Measurements from ENCODE around the gene HPGD. TPM values are rescaled to one million over a fixed set of nuclear protein-coding genes. Genes with fewer than 3 reads are reported as not detected.

HPGD gene
- total and polyA plus RNA-seq, 9 of the 15 experiments (the other 6 are each of a cell fraction or from before 2014, with no cell fraction given) = 2.3 to 8.6 (median 4.8) TPM

- TF ChIP-seq CGGBP1 (CRISPR knock-in tag; IDR thresholded peaks at IDR 0.05) (no peak), RBM17 (IDR thresholded peaks at IDR 0.05; ENCODE audit: borderline replicate concordance, low read depth, low read length) (no peak), E2F6 (IDR thresholded peaks at IDR 0.05; ENCODE audit: borderline replicate concordance in 1 of 2, extremely low read depth in 1 of 2, insufficient read depth in 1 of 2, insufficient read length in 1 of 2, low read depth in 1 of 2, low read length in 1 of 2, poor library complexity in 1 of 2, severe bottlenecking in 1 of 2) (no peak), L3MBTL2 (IDR thresholded peaks at IDR 0.05) (peak; percentile 37; the same call in 1 of the 2 replicates), PTTG1 (tag; IDR thresholded peaks at IDR 0.05; ENCODE audit: low read depth) (no peak), BCL6 (CRISPR knock-in tag; IDR thresholded peaks at IDR 0.05) (no peak), FIP1L1 (IDR thresholded peaks at IDR 0.05; ENCODE audit: low read depth, low read length, poor library complexity, severe bottlenecking) (no peak), CTCF (IDR thresholded peaks at IDR 0.05 in 2 of 3, conservative IDR thresholded peaks at IDR 0.05 in 1 of 3; ENCODE audit: insufficient read depth in 2 of 3, low read depth in 1 of 3, low read length in 3 of 3) (no peak), CEBPG (CRISPR knock-in tag; IDR thresholded peaks at IDR 0.05) (no peak), CEBPG (tag; conservative IDR thresholded peaks at IDR 0.05 in 1 of 2, IDR thresholded peaks at IDR 0.05 in 1 of 2) (no peak), PRPF4 (IDR thresholded peaks at IDR 0.05; ENCODE audit: insufficient read depth, low read depth, low read length, poor library complexity, severe bottlenecking) (no peak), SP1 (CRISPR knock-in tag; IDR thresholded peaks at IDR 0.05) (no peak), NCOR1 (IDR thresholded peaks at IDR 0.05) (no peak), FOXK2 (conservative IDR thresholded peaks at IDR 0.05 in 1 of 2, IDR thresholded peaks at IDR 0.05 in 1 of 2; ENCODE audit: low read depth in 2 of 2) (no peak), ZZZ3 (IDR thresholded peaks at IDR 0.05) (no peak)
- TF ChIP-seq, protein P1, sequence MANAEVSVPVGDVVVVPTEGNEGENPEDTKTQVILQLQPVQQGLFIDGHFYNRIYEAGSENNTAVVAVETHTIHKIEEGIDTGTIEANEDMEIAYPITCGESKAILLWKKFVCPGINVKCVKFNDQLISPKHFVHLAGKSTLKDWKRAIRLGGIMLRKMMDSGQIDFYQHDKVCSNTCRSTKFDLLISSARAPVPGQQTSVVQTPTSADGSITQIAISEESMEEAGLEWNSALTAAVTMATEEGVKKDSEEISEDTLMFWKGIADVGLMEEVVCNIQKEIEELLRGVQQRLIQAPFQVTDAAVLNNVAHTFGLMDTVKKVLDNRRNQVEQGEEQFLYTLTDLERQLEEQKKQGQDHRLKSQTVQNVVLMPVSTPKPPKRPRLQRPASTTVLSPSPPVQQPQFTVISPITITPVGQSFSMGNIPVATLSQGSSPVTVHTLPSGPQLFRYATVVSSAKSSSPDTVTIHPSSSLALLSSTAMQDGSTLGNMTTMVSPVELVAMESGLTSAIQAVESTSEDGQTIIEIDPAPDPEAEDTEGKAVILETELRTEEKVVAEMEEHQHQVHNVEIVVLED (CRISPR knock-in tag; IDR thresholded peaks at IDR 0.05) = no peak
- TF ChIP-seq, protein P2, sequence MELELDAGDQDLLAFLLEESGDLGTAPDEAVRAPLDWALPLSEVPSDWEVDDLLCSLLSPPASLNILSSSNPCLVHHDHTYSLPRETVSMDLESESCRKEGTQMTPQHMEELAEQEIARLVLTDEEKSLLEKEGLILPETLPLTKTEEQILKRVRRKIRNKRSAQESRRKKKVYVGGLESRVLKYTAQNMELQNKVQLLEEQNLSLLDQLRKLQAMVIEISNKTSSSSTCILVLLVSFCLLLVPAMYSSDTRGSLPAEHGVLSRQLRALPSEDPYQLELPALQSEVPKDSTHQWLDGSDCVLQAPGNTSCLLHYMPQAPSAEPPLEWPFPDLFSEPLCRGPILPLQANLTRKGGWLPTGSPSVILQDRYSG (tag; conservative IDR thresholded peaks at IDR 0.05; ENCODE audit: low read depth) = no peak
These were observed 16.0 kb upstream of the HPGD start (continued) for GRCh38 chr4:174538123-174538875.
